ENCODE data around the gene MARCHF4. TPM values are rescaled to one million over a fixed set of nuclear protein-coding genes. Genes with fewer than 3 reads are reported as not detected.

MARCHF4 gene
- total and polyA plus RNA-seq, 2 donors = under 0.01 to 0.07 TPM

DNA sequence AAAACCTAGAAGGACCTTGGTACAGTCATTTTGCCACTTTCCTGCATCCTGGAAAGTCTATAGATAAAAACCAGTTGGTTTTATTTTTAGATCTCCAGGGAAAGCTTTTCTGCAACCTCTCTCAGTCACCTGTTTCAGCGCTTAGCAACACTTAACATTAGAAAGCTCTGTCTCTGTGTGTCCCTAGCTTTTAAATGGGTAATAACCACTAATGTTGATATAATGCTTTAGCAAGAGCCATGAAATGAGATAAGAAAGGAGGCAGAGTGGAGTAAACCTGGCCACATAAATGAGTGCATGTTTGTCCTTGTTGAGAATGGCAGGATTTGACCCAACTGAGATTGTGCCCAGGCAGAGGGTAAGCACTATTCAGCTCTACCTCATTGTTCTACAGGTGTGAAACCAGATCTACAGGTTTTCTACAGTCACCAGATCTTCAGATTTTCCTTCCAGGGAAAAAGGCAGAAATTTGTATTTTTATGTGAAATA is 44.8 kb downstream of the MARCHF4 start:
- no peak overlapping the region for H3K4me3 ChIP-seq (ENCODE audit: low read length in 2 of 2)
- no peaks in the 10 kb centered on the region for H3K36me3 ChIP-seq (ENCODE audit: control insufficient read depth in 2 of 2, insufficient read depth in 2 of 2, low read length in 1 of 2)
- no peaks in the 10 kb centered on the region for H3K9me3 ChIP-seq (ENCODE audit: control insufficient read depth in 2 of 2, insufficient read depth in 1 of 2, low read length in 1 of 2)
- no peaks in the 10 kb centered on the region for H3K27me3 ChIP-seq (ENCODE audit: control insufficient read depth in 2 of 2, insufficient read depth in 1 of 2, low read length in 1 of 2)
- 94% methylated on average over 1 of the region's 1 CpG for WGBS
- H3K27ac ChIP-seq (ENCODE audit: low read depth in 1 of 2, low read length in 1 of 2) = no peak overlapping the region
- H3K4me1 ChIP-seq (ENCODE audit: control insufficient read depth in 2 of 2, insufficient read depth in 2 of 2, low read length in 2 of 2) = no peaks in the 10 kb centered on the region
- no peak for DNase-seq (ENCODE audit: low read depth in 6 of 9, low spot score in 9 of 9)

Other genes with a start within 250 kb of the MARCHF4 start
- 8.5 TPM for gene SMARCAL1, start 40.0 kb upstream of the MARCHF4 start, total RNA-seq
- 13.8 TPM for gene SMARCAL1, start 40.0 kb upstream of the MARCHF4 start, polyA plus RNA-seq
- gene RPL37A, start 126.4 kb upstream of the MARCHF4 start, total RNA-seq = 5,757 TPM
- gene RPL37A, start 126.4 kb upstream of the MARCHF4 start, polyA plus RNA-seq = 5,331 TPM